Superior temporal gyrus (tissue), 1 donor: ENCODE data around the gene SPATA9.
"Not testable (repeated sequence)": the region's sequence is repeated elsewhere in the genome, so short reads cannot be mapped to it uniquely, and the experiment has no call there.

ENCODE experiments used
- DNase-seq: peaks from one replicate; pipeline ENCODE4 v3.0.0-alpha.2; 2016; ENCODE audit errors: extremely low spot score

SPATA9 gene

DNA sequence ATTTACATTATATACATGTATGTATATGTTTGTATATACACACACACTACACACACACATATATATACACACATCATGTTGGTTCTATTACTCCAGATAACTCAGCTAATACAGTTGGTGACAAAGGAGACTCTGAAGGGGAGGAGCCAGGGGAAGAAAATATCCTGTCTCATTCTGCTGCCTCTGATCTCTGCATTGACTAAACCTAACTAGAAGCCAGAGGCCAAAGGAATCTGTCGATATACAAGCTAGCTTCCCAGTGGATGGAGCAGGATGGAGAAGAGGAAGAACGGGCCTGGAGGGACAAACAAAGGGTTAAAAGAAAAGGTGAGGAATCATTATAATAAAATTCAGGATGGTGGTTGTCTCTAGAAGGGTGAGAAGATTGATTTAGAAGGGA is 34.6 kb upstream of the SPATA9 start:
- DNase-seq: no peak

DNA sequence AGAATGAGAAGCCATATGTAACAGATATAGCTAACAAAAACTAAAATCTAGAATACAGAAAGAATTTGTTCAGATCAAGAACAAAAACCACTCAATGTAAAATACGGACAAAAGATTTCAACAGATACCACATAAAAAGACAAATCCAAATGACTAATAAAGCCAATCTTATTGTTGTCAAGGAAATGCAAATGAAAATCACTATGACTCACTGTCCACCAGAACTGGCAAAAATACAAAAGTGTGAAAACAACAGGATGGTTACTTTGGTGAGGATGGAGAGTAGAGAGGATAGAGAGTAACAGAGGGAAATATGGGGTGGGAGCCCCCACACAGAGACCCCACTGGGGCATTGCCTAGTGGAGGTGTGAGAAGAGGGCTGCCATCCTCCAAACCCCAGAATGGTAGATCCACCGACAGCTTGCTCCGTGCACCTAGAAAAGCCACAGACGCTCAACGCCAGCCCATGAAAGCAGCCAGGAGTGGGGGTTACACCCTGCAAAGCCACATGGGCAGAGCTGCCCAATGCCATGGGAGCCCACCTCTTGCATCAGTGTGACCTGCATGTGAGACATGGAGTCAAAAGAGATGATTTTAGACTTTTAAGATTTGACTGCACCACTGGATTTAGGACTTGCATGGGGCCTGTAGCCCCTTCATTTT is 33.1 kb upstream of the SPATA9 start:
- DNase-seq: no peak

DNA sequence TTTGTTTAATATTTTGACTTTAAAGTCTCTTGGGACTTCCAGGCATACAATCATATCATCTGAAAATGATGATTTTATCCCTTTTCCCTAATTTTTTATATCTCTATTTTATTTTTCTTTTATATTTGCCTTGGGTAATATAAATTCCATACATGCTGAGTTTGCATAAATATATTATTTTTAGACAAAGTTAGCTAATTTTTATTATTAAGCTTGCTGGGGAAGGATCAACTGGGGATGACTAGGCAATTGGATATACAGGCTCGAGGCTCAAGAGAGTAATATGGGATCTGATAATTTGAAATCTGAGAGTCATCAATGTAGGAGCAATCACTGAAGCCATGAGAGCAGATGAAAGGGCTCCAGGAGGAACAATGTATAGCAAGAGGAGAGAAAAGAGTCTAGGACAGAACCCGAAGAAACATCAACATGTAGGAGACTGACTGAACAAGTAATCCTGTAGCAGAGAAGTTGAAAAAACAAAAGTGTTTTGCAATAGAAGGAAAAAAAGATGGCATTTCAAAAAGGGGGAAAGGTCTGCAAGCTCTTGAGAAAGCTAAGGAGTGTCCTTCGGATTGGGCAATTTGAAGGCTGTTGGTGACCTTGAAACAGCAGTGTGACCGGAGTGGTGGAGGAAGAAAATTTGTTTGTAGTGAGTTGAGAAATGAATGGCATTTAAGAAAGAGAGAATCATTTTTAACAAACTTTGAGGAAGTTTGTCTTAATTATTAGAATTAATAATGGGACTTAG is 31.3 kb upstream of the SPATA9 start:
- DNase-seq: no peak

DNA sequence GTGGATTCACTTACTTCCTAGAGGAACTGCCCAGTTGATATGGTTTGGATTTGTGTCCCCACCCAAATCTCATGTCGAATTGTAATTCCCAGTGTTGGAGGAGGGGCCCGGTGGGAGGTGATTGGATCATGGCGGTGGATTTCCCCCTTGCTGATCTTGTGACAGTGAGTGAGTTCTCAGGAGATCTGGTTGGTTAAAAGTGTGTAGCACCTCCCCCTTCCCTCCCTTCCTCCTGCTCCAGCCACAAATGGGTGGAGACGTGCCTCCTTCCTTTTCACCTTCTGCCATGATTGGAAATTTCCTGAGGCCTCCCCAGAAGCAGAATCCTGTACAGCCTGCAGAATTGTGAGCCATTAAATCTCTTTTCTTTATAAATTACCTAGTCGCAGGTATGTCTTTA is 30.5 kb upstream of the SPATA9 start:
- DNase-seq: not testable (repeated sequence)

DNA sequence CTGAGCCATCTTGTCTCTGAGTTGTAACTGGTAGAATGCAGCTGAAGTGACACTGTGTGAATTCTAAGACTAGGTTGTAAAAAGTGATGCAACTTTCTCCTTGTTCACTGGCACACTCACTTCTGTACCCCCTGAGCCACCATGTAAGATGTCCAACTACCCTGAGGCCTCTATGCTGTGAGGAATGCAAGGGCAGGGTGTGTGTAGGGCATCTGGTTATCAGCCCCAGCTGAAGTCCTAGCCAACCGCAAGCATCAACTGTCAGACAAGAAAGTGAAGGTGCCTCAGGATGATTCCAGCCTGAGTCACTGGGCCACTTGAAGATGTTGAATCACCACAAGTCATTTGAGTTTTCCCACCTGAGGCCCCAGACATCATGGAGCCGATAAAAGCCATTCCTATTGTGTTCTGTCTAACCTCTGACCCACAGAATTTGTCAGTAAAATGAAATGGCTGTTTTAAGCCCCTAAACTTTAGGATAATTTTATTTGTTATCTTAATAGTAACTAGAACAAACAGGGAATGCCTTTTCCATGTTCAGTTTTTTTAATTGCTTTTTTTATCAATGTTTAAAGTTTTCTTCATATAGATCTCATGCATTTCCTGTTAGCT is 29.7 kb upstream of the SPATA9 start:
- DNase-seq: no peak

DNA sequence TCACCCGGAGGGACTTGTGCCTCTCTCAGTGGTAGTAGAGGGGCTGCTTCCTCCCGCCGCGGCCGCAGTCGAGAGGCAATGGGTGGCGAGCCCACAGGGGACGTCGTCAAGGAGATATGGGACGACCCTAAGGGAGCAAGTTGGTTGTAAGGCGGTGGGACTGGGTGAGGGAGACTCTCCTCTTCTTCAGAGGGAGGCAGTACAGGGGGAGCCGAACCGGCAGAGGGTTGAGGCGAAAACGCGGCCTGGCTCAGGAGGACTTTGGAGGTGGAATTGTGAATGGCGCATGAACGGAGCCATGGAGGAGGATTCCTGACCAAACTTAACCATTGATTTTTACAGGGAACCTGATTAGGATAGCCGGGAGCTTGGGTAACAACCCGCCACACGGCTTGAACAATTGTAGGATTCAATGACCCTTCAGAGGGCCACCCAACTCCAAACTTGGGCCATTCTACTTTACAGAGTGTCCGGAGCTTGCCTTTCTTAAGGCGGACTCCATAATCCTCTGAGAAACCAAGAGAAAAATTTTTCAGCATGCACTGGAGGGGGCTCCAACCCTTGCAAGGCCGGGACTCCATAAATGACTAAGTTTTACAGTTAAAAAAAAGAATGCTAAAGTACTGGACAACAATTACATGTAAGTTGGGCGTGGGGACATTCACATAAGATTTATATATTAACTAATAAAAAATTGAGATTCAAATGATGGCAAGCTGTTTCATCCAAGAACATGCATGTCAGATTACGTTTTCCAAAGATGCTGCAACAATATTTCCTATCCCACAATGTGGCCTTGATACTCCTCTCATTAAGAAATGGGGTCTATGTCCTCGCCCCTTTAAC is 28.9 kb upstream of the SPATA9 start:
- DNase-seq: no peak

DNA sequence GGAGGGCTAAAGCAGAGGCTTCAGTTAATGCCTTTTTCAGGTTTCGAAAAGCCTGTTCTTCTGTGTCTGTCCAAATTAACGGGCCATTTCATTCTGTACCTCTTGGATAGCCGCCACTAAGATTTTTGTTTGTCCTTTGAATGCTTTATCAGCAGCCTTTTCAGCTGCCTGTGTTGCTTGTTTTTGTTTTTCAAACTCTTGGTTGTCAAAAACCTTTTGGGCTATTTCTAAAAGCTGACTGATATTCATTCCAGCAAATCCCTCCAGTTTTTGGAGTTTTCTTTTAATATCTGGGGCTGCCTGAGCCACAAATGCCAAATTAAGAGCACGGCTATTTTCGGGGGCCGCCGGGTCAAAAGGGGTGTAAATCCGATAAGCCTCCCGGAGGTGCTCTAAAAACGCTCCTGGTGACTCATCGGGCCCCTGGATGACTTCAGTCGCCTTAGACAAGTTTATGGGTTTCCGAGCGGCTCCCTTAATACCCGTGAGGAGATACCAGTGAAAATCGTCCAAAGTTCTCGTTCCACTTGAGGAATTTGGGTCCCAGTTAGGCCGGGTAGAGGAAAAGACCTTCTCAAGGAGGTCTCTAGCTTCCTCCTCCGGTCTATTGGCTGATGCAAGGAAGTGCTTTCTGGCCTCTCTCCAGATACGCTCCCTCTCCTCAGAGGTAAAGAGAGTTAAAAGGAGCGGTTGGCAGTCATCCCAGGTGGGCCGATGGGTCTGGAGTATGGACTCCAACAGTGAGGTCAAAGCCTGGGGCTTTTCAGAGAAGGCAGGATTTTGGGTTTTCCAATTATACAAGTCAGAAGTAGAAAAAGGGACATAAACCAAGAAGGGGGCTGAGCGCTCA is 28.1 kb upstream of the SPATA9 start:
- DNase-seq: not testable (repeated sequence)

DNA sequence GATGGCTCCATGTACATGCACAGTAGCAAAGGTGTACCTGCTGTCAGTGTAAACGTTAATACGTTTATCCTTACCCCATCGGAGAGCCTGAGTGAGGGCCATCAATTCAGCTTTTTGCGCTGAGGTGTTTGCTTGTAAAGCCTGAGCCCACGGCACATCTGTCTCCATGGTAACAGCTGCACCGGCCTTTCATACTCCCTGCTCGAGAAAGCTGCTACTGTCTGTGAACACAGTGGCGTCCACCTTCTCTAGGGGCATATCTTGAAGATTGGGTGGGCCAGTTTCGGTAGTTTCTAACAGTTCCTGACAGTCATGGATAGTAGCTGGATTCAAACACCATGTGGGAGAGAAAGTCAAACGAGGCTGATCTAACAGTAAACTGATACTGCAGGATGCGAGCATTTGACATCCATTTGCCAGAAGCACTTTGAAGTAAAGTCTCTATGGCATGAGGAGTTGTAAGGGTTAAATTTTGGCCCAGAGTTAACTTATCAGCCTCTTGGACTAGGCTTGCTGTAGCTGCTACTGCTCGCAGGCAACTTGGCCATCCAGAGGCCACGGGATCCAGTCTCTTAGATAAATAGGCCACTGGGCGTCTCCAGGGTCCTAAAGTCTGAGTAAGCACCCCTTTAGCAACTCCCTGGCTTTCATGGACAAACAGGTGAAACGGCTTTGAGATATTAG is 27.3 kb upstream of the SPATA9 start:
- peak; percentile 34 for DNase-seq

DNA sequence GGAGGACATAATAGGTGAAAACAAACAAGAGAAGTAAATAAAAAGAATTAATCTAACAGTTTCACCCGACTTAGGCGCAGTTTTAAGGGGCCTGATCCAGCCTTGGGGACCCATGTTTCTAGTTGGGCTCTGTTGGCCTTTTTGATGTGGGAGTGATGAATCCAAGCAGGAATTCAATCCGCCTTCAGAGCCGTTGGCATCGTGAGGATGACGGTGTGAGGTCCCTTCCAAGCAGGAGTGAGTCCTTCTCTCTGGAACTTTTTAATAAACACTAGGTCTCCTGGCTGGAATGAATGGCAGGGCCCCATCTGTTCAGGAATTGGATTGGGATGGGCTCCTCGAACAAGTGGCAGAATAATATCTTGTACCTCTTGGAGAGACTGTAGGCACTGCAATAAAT is 26.1 kb upstream of the SPATA9 start:
- no peak for DNase-seq

DNA sequence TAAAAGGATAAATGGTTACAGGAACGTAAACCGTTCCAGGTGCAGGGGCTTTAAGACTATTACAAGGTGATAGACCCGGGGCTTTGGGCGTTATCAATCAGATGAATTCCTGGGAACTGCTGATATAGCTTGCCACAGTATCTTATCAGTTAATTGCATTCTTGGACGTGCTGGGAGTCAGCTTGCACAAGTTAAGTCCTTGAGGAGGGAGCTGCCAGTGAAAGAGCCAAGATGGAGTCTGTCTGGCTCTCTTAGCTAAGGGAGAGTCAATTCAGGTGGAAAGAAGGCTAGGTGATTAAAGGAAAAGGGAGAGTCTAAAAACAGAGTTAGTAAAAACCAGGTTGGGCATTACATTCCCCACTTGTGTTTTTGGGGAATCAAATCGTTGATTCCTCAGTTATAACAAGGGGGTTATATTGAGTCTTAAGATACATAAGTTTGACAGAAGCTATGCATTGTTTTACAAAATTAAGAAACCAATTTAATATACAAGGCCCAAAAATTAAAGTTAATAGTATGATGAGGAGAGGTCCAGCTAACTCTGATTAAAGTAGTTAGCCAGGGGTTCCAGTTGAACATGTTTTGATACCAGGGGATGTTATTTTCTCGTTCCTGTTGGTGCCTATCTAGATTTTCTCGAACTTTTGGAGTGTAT is 24.9 kb upstream of the SPATA9 start:
- not testable (repeated sequence) for DNase-seq

DNA sequence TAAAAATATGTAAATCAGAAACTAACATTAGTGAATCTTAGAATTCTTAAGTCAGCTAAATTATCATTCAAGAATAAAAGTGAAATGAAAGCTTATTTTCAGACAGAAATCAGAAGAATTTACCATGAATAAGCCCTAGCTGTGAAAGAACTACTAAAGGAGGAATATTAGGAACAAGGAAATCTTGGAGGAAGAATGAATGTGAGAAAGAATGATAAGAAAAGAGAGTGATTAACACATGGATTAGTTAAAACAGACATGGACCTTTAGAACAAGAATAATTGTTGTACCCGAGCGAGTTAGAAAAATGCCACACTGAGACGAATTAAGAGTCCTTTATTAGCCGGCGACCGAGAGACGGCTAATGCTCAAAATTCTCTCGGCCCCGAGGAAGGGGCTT is 24.3 kb upstream of the SPATA9 start:
- DNase-seq: no peak

DNA sequence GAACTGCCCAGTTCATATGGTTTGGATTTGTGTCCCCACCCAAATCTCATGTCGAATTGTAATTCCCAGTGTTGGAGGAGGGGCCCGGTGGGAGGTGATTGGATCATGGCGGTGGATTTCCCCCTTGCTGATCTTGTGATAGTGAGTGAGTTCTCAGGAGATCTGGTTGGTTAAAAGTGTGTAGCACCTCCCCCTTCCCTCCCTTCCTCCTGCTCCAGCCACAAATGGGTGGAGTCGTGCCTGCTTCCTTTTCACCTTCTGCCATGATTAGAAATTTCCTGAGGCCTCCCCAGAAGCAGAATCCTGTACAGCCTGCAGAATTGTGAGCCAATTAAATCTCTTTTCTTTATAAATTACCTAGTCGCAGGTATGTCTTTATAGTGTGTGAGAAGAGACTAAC is 23.4 kb upstream of the SPATA9 start:
- not testable (repeated sequence) for DNase-seq

DNA sequence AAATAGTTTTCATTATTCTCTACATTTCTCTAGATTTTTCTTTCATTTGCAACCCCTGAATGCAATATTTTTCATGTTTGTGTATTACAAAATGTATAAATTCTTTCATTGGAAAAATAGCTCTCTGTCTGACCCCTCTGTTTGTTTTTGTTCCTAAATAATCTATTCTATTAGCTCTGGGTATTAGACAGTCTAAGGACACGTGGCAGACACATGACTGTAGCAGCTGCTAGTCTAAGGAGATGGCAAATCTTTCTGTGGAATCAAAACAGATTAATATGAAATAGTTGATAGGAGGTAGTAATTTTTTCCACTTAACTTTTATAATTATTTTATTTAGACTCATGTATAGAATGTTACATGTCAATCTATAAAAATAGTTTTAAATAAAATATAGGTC is 21.4 kb upstream of the SPATA9 start:
- DNase-seq: peak; percentile 49

DNA sequence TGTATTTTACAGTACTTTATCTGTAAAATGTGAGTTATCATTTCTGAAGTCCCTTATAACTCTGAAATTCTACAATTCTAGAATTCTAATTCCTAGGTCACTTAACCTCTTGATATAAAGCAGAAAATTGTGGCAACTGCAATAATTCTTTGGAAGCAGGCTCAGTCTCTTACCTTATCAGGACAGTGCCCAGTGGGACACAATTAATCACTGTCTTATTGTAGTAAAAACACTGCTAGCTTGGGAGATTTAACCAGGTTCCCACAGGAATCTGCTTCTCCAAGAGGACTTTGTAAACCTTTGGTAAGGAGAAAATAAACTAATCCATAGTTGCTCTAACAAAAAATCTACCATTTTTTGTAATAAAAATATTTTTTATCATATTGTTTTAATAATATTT is 18.3 kb upstream of the SPATA9 start:
- DNase-seq: no peak

DNA sequence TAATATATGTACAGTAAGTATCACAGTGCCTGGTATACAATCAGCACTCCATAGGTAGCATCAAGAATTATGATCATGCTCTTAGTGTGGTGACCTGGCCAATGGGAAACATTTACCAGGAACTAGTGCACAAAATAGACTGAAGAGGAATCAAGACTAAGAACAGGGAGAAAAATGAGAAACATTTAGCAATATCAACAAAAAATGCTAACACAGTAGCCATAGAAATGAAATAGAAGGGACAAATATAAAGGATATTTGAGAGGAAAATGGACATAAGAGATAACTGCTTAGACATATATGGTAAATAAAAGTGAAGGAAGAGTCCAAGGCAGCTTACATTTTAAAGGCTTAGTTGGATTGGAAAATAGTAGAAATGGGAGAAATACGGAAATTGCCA is 16.5 kb upstream of the SPATA9 start:
- no peak for DNase-seq

DNA sequence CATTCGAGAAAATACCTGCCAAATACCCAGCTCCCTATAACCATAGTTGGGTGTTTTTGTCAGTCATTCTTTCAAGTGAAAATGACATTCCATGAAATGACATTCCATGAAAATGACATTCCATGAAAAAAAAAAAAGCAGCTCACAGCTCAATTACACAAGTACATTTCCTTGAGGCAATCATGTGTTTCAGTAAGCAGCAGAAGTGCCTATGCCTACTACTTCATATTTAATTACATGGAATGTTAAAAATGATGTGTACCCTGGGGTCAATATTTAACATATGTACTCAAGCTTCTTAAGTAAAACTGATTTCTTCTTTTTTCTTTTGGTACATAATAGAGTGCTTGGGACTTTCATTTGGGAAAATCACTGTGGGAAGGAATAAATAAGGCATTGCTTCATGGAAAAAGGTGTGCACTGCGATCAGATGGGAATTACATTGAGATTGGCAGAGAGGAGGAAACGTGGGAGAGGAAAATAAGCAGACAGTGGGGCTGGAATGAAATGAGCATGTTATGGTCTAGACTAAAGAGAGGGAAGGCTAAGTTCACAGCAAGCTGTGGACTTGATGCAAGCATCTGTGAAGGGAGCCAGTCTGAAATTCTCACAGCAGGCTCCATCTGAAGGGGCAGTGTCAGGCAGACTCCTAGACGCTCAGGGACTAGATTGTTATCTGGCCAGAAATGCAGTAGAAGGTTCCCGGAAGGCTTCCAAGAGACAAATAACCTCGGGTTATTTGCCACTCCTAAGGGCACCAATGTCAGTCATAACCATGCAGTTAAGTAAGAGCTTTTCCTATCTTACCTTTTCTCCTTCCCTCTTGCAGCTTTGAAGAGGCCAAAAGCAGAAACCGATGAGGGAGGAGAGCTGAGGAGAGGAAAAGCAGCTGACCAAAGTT is 15.2 kb upstream of the SPATA9 start:
- no peak for DNase-seq

DNA sequence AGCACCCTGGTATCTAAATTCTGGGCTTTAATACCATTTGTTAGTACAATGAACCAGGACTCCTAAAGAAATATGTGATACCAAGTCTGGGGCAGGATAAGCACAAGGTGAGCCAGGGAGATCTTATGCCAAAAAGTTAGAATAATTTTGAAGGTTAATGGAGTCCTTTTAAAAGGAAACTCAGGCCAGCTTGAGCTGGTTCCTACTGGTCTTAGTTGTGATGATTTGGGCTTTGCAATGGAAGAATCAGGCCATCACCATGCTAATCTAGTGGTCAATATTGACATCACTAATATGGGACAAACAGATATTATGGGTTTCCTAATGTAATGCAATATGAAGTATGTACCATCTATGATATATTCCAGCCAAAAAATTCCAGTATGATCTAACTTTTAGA is 7.5 kb upstream of the SPATA9 start:
- no peak for DNase-seq

DNA sequence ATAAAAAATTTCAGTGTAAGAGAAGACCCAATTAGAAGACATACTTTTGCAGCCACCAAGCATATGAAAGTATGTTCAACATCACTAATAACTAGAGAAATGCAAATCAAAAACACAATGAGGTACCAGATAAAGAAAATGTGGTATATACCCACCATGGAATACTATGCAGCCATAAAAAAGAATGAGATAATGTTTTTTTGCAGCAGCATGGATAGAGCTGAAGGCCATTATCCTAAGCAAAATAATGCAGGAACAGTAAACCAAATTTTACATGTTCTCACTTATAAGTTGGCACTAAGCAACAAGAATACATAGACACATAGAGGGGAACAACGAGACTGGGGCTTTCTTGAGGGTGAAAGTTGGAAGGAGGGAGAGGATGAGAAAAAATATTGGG is 6.9 kb upstream of the SPATA9 start:
- DNase-seq: no peak

DNA sequence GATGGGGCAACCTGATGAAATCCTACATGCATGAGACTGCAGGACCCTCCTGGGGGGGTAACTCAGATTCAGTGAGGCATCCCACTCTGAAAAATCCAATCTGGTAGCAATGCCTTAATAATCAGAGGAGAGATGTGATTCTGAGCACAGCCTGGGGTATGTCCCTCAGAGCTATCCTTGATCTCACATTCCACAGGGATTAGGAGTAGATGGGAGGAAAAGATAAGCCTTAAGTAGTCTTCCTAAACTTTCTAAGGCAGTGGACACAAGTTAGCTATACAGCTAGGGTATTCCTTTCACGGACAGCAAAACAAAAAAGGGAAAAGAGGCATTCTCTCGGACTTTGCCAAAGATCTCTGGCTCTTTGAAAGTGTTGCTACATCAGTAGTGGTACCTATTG is 3.9 kb upstream of the SPATA9 start:
- DNase-seq: no peak
